Activated CD4-positive, CD25-positive, alpha-beta regulatory T cell treated with anti-CD3 and anti-CD28 coated beads, Interleukin-2, amount 50 U/mL, for 16 hours (primary cell): ENCODE data around the gene AADAC.
"Not testable (repeated sequence)": the region's sequence is repeated elsewhere in the genome, so short reads cannot be mapped to it uniquely, and the experiment has no call there.

Experiments used
- DNase-seq: peaks from one replicate; pipeline ENCODE4 v3.0.0-alpha.2; 2020; ENCODE audit warnings: low read depth, low spot score

AADAC gene

GRCh38 chr3:151856641-151857040, 42.7 kb downstream of the AADAC start:
- DNase-seq, result no peak

DNA sequence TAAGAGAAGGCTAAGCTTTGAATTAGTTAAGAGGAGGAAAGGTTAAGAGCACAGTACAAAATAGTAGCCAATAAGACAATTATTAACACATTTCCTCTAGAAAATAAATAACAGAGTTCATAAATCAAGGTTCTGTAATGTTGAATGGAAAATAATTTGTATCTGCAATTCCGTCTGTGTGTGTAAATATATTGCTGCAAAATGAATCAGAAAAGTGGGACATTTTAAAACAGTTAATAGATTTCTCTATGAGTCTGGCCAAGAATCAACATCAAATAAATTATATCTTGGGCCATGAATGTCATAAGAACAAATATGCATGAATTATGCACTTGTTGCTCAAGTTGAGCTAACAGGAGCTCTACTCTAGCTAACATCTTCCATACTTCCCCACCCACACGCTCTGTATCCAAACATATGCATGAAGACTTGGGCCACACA, 45.3 kb downstream of the AADAC start:
- DNase-seq, result no peak

- DNase-seq, result no peak
These were observed 46.0 kb downstream of the AADAC start for GRCh38 chr3:151859905-151860304.

GRCh38 chr3:151863611-151864010, 49.7 kb downstream of the AADAC start:
- no peak for DNase-seq

DNA sequence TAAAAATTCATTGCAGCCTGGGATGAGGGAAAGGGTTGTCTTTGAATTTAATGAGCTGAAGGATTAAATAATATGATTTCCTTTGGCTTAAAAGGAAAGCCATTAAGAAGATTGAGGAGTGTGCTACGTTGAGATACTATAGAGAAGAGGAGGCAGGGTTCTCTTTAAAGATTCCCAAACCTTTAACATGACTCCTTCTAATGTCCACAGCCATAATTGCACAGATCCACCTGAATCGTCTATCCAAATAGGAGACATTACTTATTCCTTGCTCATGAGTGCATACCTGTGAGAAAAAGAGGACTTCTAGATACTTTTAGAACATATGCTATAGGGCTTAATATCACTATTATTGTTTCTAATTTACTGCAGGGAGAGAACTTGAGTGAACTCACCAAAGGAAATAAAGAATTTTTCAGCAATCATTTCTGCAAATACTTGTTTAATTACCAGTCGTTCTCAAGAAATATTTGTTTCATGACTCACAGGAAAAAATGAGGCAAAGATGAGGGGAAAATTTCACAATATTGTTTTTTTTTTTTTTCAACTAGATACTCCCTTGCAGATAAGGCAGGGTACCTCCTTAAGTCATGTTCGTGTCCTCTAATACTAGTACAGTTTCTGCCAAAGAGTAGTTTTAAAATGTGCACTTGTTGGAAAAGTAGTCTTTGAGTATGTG, 50.6 kb downstream of the AADAC start:
- DNase-seq, result no peak

DNA sequence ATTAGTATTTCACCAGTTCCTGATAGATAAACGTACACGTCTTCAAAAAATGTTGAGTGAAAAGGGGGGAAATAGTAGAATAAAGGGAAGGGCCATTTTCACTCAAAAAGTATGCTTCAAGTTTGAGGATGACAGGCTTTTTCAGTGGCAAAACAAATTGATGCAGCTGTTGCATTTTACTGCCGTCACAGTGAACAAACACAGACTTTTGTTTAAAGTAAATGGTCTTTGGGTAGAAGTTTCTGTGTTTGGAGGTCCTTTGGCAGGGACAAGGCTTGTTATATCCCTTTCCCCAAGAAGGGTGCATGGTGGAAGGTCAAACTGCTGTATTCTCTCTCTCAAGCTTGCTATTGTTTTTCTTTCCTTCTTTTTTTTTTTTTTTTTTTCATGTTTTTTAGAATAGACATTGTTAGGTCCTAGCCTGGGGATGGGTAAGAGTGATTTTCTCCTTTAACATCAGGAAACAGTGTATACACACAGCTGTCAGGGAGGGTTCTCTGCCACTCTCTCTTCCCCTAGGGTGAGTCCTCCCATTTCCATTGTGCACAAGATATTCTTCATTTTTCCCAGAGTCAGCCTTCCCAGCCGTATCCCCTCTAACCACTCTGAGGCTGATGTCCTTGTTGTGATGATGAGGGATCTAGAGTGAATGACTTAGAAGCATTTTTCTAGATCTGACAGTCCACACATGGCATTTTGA, 52.9 kb downstream of the AADAC start:
- DNase-seq, result no peak

DNA sequence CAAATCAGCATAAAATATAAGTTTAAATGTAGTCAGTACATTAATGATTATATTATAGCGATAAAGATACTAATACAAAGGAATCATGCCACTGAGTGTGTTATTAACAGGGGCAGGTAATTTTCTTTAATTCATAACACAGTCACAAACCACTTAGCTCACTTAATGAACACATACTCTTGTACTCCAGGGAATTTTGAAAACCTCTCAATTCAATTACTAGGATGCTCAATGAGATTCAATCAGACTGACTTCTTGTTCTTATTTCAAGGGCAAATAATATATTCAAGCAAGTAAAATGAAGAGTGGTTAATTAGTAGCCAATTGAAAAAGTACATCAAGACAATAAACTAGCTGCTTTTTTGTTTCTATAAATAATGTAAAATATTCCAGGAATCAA, 53.8 kb downstream of the AADAC start:
- no peak for DNase-seq

- DNase-seq, result no peak
These were observed 55.3 kb downstream of the AADAC start for GRCh38 chr3:151869181-151869580.

GRCh38 chr3:151871639-151872468, 57.9 kb downstream of the AADAC start:
- DNase-seq, result no peak

DNA sequence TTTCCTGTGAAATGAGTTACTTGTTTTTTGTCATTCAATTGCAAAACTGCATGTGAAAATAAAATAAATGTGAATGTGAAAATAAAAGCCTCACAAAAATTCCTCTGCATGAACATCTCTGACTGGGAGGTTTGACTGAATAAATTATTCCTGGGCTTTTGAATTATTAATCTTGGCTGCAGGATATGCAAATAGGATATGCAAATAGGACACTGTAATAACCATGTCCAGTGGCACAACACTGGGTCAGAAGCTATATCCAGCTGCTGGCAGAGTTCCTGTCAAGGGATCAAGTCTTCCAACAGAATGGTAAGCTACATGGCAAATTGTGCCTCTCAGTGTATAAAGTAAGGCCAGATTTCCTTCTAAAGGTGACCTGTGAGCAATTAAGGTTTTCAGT, 59.5 kb downstream of the AADAC start, which contains the start of gene SUCNR1:
Gene SUCNR1, plus strand, starts transcription at position 246 of the 400 bp plus-strand sequence. CDS start 6,250 bp downstream, outside the sequence.
- no peak for DNase-seq

DNA sequence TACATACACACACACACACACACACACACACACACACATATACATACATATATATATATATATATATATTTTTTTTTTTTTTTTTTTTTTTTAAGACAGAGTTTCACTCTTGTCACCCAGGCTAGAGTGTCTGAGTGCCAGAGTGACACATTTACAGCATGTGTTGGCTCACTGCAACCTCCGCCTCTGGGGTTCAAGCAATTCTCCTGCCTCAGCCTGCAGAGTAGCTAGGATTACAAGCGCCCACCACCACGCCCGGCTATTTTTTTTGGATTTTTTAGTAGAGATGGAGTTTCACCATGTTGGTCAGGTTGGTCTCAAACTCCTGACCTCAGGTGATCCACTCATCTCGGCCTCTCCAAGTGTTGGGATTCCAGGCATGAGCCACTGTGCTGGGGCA, 60.2 kb downstream of the AADAC start:
- DNase-seq, result not testable (repeated sequence)

DNA sequence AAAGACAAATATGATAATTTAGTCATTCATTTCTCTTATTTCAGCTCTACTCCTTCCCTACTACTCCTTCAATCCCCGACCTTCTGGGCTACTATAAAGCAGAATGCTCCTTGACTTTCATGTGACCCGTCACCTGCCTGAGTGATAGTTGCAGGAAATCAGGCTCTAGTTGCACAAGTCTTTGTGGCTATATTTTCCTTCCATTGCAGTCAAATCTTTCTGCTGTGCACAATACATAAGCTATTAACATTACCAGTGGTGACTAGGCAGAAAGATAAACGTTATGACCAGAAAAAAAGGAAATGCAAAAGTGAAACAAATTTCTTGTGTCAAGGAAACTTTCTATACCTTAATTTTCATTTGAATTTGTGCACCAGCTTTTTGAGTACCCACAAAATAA, 61.8 kb downstream of the AADAC start:
- no peak for DNase-seq

GRCh38 chr3:151877269-151877668, 63.4 kb downstream of the AADAC start:
- no peak for DNase-seq
